KMS-11 (cell line): ENCODE data around the gene CPSF3.

Experiments
- H2AFZ ChIP-seq: fragments of 200-600 bp; sonication (generic); 2 replicates; pipeline ENCODE4 v1.6.1; 2016; ENCODE audit warnings: antibody characterized with exemption, mixed run types, low read depth
- H3K27ac ChIP-seq: fragments of 200-600 bp; sonication (generic); 2 replicates; pipeline ENCODE4 v1.6.1; 2016; ENCODE audit warnings: mild to moderate bottlenecking, mixed run types
- H3K27me3 ChIP-seq: fragments of 200-600 bp; sonication (generic); 2 replicates; pipeline ENCODE4 v1.6.1; 2017; ENCODE audit warnings: mild to moderate bottlenecking, low read depth, mixed run types, moderate library complexity; ENCODE audit not compliant: insufficient read depth
- H3K36me3 ChIP-seq: fragments of 200-600 bp; sonication (generic); 2 replicates; pipeline ENCODE4 v1.6.1; 2017; ENCODE audit warnings: mild to moderate bottlenecking, mixed run types; ENCODE audit not compliant: insufficient read depth
- H3K4me1 ChIP-seq: fragments of 200-600 bp; sonication (generic); 2 replicates; pipeline ENCODE4 v1.6.1; 2016; ENCODE audit warnings: mild to moderate bottlenecking, low read depth, mixed run types; ENCODE audit not compliant: poor library complexity, severe bottlenecking
- H3K4me2 ChIP-seq: fragments of 200-600 bp; sonication (generic); 2 replicates; pipeline ENCODE4 v1.7.0; 2016; ENCODE audit warnings: mild to moderate bottlenecking, mixed run types
- H3K4me3 ChIP-seq: fragments of 200-600 bp; sonication (generic); IDR thresholded peaks from 2 replicates; pipeline ENCODE4 v1.6.1; 2017; ENCODE audit warnings: low read depth, low read length, mixed read lengths; ENCODE audit not compliant: insufficient read depth
- H3K79me2 ChIP-seq: fragments of 200-600 bp; sonication (generic); 2 replicates; pipeline ENCODE4 v1.6.1; 2016; ENCODE audit warnings: low read depth, mixed run types; ENCODE audit not compliant: insufficient read depth
- H3K9ac ChIP-seq: fragments of 200-600 bp; sonication (generic); 2 replicates; pipeline ENCODE4 v1.6.1; 2016; ENCODE audit warnings: mild to moderate bottlenecking, mixed run types
- H4K20me1 ChIP-seq: fragments of 200-600 bp; sonication (generic); 2 replicates; pipeline ENCODE4 v1.6.1; 2016; ENCODE audit warnings: mild to moderate bottlenecking, mixed run types; ENCODE audit not compliant: insufficient read depth
- CTCF ChIP-seq: fragments of 200-600 bp; sonication (generic); conservative IDR thresholded peaks from 2 replicates; pipeline ENCODE4 v1.6.1; 2017; ENCODE audit warnings: low read depth, mild to moderate bottlenecking, antibody characterized with exemption, low read length, moderate library complexity, mixed read lengths

The CPSF3 gene

GRCh38 chr2:9424447-9425164, 1.2 kb downstream of the CPSF3 start:
- H3K4me2 ChIP-seq = peak overlapping the region; percentile 91
- H3K27ac ChIP-seq = peak overlapping the region; percentile 65
- peak overlapping the region; percentile 81; the same call in 1 of the 2 replicates for H3K9ac ChIP-seq
- H4K20me1 ChIP-seq = no peaks in the 10 kb centered on the region
- peaks cover 35% of the 10 kb centered on the region for H3K4me1 ChIP-seq
- H3K36me3 ChIP-seq = no peaks in the 10 kb centered on the region
- peak overlapping the region; percentile 75 for H3K4me3 ChIP-seq
- H2AFZ ChIP-seq = peak overlapping the region; percentile 97; the same call in 1 of the 2 replicates
- TF ChIP-seq CTCF = no peak
- no peaks in the 10 kb centered on the region for H3K27me3 ChIP-seq
- H3K79me2 ChIP-seq = peaks cover 47% of the 10 kb centered on the region; the same call in 1 of the 2 replicates

- no peak for TF ChIP-seq CTCF
- Histone ChIP-seq H2AFZ (no peak overlapping the region), H3K9ac (no peak overlapping the region), H3K4me1 (peaks cover 37% of the 10 kb centered on the region), H3K79me2 (peaks cover 15% of the 10 kb centered on the region; the same call in 1 of the 2 replicates), H3K4me2 (no peak overlapping the region), H3K27me3 (no peaks in the 10 kb centered on the region), H3K4me3 (no peak overlapping the region), H3K36me3 (no peaks in the 10 kb centered on the region), H3K27ac (no peak overlapping the region), H4K20me1 (no peaks in the 10 kb centered on the region)
These were observed 5.6 kb downstream of the CPSF3 start for GRCh38 chr2:9428965-9429577.

DNA sequence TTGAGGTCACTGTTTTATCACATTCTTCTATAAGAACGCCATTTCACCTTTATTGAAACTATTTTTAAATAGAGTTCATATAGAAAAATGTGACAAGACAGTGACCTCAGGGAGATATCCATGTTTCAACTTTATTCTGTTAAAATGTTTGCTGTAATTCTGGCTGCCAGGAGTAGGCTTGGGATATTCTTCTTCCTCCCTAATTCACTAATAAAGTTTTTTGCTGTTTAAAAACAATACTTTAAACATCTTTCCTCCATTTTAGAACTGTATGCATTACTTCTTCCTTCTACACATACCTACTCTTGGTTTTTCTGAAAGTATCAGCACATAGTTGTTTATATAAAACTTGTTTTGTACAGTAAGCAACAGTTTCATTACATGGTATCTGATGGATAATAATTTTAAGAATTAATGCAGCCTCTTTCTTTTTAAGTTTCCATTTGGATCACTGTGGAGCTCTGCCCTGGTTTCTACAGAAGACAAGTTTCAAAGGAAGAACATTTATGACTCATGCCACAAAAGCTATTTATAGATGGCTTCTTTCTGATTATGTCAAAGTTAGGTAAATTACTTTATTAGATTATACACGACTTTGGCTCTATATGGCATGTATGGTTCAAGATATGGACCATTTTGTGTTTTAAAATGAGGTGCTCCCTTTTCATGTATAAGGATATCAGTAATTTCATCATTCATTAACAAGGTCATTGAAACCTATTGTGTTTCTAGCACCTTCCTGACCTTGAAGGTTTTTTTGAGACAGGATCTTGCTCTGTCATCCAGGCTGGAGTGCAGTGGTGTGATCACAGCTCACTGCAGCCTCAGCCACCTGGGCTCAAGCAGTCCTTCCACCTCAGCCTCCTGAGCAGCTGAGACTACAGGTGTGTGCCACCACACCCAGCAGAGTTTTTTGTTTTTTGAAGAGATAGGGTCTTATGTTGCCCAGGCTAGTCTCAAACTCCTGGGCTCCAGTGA, 7.2 kb downstream of the CPSF3 start:
- no peaks in the 10 kb centered on the region for H3K36me3 ChIP-seq

More for the DNA sequence above, 7.2 kb downstream of the CPSF3 start:
- Histone ChIP-seq H3K4me1 (peaks cover 28% of the 10 kb centered on the region), H3K79me2 (no peaks in the 10 kb centered on the region; the same call in 1 of the 2 replicates), H3K4me2 (peak overlapping the region; percentile 40; the same call in 1 of the 2 replicates), H3K4me3 (no peak overlapping the region), H2AFZ (no peak overlapping the region), H4K20me1 (no peaks in the 10 kb centered on the region), H3K27ac (peak overlapping the region; percentile 24), H3K9ac (no peak overlapping the region), H3K27me3 (no peaks in the 10 kb centered on the region)
- no peak for TF ChIP-seq CTCF
